Stimulated activated CD4-positive, alpha-beta T cell treated with anti-CD3 and anti-CD28 coated beads, Interleukin-1b, Interleukin-23, amount 100 ng/mL, for 1 hour (primary cell): ENCODE results near the gene SMARCC2.

ENCODE experiments used
- DNase-seq, 2 donors: peaks; one replicate each; pipeline ENCODE4 v3.0.0-alpha.2; 2020; ENCODE audit warnings: low read depth in 2 of 2

SMARCC2 gene

DNA sequence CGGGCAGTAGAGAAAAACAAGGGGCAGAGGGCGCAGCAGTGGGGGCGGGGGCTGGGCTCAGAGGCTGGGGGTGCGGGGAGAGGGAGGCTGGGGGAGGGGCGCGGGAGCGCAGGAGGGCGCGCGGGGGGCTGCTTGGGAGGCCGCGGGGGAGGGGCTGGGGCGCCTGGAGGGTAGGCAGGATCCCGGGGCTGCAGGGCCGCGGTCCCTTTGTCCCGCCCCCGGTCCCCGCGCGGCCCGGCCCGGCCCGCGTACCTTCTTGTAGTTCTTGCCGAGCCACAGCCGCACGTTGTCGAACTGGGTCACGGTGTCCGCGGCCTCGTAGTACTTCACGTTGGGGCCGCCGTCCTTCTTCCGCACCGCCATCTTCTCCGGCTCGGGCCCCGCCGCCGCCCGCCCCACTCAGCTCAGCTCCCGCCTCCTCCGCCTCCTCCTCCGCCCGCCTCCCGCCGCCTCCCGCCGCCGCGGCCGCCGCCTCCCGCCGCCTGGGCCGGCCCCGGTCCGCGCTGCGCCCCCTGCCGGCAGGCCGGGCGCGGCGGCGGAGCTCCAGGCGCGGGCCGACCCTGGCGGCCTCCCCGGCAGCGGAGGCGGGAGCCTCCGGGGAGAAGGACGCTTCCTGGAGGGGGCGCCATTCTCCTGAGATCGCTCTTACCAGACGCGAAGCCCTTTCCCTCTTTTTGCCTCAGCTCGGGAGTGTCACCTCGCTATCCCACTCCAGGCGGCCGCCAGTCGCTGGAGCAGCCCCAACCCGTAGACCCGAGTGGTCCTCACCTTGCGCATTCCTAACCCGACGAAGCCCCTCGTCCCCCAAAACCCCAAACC lies at the start of gene SMARCC2:
Gene SMARCC2, minus strand, starts transcription at position 385 of the 819 bp plus-strand sequence. Its CDS starts 22 bp downstream, at position 363.
- DNase-seq = peak; percentile 61 to 65

DNA sequence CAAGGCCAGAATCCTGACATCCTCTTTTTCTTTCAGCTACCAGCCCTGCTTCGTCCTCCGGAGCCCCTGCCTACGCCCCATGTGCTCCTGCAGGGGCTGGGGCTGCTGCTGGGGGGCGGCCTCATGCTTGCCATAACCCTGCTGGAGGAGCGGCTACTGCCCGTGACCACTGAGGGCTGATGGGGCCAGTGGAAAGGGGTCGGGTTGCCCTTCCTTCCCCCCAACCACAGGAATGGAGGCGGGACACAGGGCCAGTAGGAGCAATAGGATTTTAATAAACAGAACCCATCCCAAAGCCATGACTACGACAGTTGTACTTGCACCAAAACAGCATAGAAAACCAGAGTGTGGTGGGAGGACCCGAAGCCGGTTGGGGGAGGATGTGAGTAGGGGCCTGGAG lies 48.3 kb upstream of the SMARCC2 start:
- DNase-seq = no peak

DNA sequence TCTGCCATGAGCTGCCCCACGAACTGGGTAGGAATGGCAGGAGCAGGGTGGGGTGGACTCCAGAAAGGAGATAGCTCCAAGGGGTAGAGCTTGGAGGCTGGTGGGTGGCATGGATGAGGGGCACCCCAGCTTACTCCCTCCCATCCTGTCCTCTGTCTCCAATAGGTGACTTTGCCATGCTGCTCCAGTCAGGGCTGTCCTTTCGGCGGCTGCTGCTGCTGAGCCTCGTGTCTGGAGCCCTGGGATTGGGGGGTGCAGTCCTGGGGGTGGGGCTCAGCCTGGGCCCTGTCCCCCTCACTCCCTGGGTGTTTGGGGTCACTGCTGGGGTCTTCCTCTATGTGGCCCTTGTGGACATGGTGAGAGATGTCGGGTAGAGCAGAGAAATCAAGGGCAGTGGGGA lies 47.7 kb upstream of the SMARCC2 start:
- no peak for DNase-seq

DNA sequence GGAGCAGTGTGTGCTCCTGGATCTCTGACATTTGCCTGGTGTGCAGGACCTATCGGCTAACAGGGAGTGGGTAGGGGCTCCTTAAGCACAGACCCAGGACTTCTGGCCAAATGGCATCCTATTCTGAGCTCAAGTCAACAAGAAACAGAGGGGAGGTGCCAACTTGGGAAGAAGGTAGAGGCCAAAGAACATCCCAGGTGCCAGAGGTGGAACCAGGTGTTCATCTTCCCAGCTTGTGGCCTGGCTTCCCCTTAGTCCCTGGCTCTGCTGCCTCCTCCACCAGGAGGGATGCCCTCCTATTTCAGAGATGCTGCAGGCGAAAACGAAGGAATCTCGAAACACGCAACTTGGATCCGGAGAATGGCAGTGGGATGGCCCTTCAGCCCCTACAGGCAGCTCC lies 46.8 kb upstream of the SMARCC2 start:
- no peak for DNase-seq

DNA sequence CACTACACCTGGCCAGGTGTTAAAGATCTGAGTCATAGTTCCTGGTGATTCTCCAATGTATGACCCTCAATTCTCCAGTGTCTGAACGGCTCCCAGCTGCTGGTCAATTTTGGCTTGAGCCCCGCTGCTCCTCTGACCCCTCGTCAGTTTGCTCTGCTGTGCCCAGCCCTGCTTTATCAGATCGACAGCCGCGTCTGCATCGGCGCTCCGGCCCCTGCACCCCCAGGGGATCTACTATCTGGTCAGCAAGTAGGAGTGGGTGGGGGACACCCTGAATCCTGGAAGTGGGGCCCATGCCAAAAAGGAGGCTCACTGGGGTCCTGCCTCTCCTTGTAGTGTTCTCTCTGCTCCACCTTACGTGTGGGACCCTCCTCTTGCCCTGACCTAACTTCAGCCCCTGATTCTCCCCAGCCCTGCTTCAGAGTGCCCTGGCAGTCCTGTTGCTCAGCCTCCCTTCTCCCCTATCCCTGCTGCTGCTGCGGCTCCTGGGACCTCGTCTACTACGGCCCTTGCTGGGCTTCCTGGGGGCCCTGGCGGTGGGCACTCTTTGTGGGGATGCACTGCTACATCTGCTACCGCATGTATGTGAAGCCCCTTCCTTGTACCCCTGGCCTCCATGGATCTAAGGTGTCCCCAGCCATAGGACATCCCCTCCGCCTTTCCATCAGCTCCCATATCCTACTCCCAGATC lies 45.6 kb upstream of the SMARCC2 start:
- no peak for DNase-seq

DNA sequence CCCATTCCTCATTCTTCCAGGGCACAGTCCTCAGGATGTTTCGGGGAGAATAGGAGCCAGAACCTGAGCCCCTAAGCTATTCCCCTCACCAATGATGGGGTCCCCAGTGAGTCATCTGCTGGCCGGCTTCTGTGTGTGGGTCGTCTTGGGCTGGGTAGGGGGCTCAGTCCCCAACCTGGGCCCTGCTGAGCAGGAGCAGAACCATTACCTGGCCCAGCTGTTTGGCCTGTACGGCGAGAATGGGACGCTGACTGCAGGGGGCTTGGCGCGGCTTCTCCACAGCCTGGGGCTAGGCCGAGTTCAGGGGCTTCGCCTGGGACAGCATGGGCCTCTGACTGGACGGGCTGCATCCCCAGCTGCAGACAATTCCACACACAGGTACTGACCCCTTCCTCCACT lies 41.9 kb upstream of the SMARCC2 start:
- DNase-seq = no peak

DNA sequence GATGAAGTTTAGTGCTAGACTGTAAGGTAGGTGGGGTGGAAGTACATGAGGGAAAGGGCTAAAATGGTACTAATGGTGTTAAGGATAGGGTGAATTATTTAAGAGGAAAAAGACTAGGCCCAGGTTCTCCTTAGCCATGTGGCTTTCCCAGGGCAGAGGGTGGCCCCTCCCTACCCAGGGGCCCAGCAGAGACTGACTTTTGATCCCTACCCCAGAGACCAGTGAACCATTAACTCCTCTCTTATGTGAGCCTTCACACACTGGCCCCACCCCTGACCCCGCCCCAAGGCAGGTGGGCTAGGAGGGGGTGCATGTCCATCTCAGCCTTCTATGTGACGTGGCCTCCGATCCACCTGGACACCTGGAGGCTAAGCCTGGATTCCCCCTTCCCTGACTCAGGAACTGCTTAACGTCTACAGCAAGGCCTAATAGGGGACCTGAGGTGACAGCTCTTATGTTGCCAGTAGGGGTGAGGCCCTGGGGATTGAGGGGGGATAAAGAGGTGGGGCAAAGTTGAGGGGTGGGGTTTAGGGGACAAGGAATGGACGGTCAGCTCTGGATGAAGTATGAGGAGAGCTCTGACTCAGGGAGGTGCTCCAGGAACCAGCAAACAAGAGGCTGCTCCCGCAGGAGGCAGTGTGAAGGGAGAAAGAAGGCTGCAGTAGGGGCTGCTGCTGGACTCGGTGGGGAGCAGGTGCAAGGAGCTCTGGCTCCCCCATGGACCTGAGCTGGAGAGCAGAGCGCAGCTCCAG lies 41.3 kb upstream of the SMARCC2 start:
- DNase-seq = no peak

DNA sequence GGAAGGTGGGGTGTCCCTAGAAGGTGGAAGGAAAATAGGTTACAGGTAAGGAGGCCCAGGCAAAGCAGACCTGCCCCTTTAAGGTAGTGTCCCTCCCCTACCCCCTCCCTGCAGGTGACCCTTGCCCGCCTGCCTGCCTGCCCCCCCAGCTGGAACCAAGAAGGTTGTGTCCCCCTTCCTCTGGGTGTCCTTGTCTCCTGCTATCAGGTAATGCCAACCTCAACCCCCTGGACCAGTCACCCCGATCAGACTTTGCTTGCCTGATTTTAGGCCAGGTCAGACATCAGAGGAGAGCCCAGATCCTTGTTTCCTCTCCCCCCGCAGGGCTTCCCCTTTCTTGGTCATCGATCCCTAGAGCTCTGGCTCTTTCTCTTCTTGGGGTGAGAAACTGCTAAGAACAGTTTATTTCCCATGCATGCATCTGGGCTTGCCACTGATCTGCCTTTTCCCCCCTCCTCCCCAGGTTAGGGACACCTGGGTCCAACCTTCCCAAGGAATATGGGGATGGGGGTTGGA lies 40.7 kb upstream of the SMARCC2 start, which contains the start of gene SLC39A5:
Gene SLC39A5, plus strand, starts transcription at position 136 of the 516 bp plus-strand sequence. CDS start 1,224 bp downstream, outside the sequence.
- DNase-seq = no peak

DNA sequence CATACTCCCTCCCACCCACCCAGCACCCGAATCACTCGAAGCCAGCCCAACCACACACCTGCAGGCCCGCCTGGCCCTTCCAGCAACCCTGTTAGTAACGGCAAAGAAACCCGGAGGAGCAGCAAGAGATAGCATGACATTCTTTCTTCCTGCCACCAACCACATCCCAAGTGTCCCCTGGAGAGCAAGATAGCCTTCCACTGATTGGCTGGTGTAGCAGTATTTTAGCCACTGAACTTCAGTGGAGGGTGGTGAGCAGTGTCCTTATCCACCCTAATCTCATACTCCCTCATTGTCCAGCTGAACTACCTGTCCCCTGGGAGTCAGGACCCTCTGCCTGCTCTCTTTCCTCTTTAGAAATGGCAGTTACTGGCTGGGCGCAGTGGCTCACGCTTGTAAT lies 39.8 kb upstream of the SMARCC2 start:
- DNase-seq = no peak

DNA sequence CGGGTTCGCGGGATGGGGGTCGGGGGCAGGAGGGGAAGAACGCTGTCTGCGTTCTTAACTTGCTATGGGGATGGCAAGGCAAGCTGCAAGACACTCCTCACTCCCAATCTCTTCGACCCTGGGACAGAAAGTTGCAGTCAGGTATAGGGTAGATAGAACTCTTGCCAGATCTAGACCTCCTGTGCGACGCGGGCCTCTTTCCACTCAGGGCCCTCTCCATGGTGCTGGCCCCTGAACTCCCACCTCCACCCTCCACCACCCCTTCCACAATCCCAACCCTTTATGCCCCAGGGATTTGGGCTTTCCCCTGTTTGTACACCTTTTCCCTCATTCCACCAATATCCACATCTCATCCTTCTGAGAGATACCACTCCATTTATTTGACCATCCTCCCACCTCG lies 35.7 kb upstream of the SMARCC2 start:
- no peak for DNase-seq

DNA sequence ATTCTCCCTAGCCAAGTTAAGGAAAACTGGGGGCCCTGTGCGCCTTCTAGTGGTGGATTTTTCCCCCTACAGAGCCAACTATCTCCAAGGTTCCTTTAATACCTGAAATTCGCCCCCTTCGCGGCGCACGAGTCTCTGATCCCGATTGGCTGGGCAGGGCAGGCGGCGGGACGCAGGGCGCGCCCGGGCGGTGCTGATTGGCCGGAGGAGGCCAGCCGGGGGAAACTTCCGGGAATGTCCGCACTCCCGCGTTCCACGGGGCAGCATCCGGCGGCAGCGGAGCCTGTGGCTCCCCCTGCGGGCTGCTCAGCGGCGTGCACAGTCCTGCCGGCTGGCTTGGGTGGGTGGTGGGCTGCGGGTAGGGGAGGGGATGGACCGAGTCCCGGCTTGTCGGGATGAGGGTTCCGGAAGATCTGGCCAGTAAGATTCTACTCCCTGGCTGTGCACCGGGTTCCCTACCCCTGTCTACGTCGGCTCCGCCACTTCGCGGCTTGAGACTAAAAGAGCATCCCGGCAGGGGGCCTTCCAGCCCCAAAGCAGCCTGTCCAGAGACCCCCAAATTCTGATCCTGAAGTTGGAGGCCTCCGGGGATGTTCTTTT lies 34.9 kb upstream of the SMARCC2 start, which contains the start of gene NABP2:
Gene NABP2, plus strand, starts transcription at position 241 of the 600 bp plus-strand sequence. CDS start 515 bp downstream, outside the sequence.
- peak; percentile 77 to 83 for DNase-seq

DNA sequence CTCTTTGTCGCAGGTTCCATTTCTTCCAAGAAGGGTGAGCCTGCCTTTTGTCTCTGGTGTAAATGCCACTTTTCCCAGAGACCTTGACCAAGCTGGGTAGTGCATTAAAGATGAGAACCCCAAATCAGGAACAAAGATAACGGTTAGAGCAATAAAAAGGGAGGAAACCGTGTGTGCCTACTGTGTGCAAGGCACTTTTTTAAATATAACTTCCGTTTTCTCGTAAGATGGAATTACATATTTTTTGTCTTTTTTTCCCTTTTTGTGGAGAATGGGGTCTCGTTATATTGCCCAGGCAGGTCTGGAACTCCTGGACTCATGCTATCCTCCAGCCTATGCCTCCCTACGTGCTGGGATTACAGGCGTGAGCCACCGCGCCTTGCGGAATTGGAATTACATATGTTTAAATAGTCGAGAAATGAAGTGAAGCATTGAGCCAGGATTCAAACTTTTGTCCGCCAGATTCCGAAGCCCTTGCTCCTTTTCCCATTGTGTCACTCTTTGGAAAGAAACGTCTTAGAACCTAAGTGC lies 34.4 kb upstream of the SMARCC2 start:
- DNase-seq = no peak

DNA sequence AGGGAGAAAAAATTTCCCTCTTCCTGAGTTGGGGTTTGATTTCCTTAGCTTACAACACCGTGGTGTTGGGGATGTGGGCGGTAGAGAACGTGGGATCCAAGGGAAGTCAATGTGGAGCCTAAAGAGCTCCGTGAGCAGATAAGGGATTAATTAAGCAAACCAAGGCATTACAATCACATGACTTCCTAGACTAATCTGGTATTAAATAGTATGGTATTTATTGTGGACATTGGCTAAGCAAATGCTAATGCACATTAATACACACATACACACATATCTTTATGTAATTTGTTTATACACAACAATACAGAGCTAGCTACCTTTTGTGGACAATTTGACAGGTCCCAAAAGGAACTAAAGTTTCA lies 33.2 kb upstream of the SMARCC2 start:
- no peak for DNase-seq

DNA sequence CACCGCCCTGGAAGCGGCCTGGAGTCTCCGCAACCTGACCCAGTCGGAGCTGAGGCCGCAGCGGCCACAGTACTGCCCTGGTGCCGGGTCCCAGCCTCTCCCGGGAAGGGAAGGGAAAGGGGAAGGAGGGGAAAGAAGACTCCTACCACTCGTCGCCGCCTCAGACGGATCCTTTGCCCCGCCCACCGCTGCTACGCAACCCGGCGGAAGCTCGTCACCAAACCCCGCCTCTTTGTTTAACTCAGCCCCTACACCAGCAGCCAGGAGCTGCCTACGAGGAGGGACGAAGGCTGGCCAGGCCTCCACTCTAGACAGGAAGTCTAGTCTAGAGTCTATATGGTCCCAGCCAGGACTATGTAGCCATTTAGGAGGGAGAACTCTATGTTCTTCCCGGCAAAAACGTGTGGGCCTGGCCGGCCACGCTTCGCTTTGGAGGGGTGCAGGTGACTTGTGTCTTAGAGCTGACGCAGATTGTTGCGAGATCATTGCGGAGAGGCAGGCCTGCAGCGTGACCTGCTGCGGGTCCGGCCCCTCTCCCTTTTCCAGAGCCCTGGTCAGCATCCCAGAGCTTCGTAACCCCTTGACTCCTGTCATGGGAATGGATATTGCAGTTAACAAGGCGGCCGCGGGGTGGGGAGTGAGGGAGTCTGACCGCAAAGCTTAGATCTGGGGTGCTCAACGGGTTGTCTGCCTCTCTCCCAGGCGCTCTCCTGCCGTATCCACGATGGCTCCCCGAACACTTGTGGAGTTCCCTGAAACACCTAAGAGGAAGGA lies 32.7 kb upstream of the SMARCC2 start, which contains the start of gene RNF41:
Gene RNF41, minus strand, starts transcription at position 166 of the 774 bp plus-strand sequence. CDS start 7,875 bp downstream, outside the sequence.
- DNase-seq = peak; percentile 79 to 84

DNA sequence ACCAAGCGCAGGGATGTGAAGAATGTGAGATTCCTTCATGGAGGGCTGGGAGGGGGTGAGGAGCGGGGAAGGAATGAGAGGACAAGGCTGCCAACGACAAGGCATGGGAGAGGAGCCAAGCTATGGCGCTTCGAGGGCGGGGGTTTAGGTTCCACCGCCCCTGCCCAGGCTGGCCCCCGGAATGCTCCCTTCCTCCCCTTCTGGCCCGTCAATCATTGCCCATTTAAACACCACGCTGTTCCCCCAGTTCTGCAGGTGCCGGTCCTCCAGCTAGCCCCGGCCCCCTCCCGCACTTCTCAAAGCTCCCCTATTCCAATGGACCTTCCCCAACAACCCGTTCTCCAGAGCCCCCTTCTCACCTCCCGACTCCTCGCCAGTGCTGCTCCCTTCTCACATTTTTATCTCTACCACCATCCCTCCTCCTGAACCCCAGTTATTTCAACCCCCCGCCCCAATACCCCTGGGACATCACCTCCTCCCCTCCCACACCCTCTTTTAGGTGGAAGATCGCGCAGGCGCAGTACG lies 32.0 kb upstream of the SMARCC2 start:
- DNase-seq = no peak

DNA sequence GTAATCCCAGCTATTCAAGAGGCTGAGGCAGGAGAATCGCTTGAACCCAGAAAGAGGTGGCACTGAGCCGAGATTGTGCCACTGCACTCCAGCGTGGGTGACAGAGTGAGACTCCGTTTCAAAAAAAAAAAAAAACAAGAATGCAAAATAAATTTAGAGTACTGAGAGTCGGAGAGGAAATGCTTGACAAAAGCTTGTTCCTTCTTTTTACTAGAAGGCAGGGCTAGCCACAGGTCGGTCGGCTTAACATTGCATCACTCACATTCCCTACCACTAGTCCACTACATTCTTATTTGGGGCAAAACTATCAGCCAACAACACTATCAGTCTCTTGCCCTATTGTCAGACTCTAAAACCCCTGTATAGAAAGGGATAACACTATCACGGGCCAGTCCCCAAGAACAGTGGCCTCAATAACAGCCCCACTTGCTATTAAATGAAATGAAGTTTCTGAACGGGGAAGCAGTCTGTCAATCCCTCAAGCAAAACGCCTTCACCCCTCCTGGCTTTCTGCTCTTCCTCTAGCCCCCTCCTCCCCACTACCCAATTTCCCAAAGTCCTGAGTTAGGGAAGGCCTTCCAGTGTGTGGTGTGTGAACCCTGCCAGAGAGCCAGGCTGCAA lies 31.4 kb upstream of the SMARCC2 start:
- no peak for DNase-seq

DNA sequence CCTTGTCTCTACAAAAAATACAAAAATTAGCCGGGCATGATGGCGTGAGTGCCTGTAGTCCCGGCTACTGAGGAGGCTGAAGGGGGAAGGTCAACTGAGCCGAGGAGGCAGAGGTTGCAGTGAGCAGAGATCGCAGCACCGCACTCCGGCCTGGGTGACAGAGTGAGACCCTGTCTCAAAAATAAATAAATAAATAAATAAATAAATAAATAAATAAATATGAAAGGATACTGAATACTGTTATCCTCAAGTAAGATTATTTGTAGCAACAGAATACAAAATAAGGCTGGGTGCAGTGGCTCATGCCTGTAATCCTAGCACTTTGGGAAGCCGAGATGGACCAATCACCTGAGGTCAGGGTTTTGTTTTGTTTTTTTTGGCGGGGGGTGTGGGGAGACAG lies 30.6 kb upstream of the SMARCC2 start:
- DNase-seq = no peak

DNA sequence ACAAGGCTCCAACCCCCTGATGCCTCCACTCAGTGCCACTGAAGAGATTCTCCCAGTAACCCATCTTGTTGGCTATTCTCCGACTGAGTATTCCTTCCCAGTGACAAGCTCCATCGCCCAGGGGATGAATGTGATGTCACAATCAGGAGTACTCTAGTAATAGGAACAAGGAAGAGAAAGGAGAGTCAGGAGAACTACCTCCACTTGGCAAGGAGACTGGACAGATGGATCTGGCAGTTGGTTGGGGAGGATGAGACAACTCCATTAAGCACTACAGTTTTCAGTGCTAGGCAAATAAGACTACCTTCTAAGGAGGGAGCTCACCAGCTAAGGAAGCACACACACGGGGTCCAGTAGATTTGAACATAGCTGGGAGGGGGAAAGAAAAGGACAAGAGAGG lies 27.2 kb upstream of the SMARCC2 start:
- no peak for DNase-seq

DNA sequence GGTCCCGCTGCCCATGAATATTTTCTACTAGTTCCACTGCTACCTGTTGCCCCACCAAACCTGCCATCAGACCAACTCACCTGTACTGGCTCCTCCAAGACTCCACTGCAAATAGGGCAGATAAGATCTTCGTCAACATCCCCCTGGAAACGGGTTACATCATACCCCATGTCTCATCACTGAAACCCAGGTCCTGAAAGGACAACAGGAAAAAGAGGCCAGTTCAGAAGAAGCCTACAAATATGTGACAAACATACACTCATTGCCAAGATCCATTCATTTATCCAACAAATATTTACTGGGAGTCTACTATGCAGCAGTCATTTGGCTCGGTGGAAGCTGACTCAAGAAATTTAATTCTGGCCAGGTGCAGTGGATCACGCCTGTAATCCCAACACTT lies 24.6 kb upstream of the SMARCC2 start:
- no peak for DNase-seq

DNA sequence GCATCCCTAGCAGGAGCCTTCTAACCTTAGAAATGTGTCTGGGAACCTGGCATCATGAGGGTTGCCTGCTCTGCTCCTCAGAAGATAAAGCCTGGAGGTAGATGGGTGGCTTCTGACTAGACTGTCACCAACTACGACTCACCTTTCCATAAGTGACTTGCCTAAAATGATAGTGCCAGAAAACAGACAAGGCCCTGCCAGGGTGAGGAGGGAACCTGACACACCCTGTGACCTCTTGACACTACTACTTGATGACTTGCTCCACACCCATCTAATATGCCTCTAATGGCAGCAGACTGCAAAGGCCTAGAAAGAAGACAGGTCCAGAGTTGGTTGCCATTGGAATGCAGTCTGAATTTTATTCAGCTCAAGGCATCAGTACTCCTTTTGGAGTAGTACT lies 23.1 kb upstream of the SMARCC2 start:
- DNase-seq = no peak
